A673 (cell line): ENCODE results near the gene MOCS1.

ENCODE experiments used
- CTCF ChIP-seq: fragments of 300-800, 200-600 bp; sonication (generic); conservative IDR thresholded peaks from 2 replicates; pipeline ENCODE4 v1.5.1; 2017; ENCODE audit warnings: low read depth, mild to moderate bottlenecking, antibody characterized with exemption, low read length, moderate library complexity, mixed read lengths
- EZH2 ChIP-seq: fragments of 200-600 bp; sonication (generic); IDR thresholded peaks from 2 replicates; pipeline ENCODE4 v1.6.1; 2017; ENCODE audit warnings: borderline replicate concordance, low read depth, mild to moderate bottlenecking, mixed read lengths, antibody characterized with exemption, low read length; ENCODE audit not compliant: poor library complexity, severe bottlenecking

DNA sequence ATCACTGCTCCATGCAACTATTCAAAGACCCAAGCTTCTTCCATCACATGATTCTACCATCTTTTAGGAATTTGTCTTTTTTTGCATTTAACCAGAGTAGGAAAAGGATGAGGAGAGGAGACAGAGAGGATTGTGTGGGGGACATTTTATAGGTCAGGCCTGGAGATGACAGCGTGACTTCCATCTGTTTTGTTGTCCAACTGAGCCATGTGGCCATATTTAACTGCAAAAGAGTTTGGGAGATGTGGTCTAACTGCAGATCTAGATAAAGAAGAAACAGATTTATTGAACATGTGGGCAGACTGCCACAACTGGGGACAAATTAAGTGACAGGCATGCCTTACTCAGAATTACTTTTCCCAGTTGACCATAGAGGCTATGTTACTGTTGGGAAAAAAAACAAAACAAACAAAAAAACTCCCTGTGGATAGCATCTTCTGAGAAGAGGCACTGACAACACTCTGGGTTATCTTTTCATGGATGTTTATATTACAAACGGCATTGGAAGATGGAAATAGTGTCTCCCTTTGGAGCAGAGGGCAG is 18.9 kb upstream of the MOCS1 start:
- TF ChIP-seq CTCF (no peak), EZH2 (no peak)
